Measurements from ENCODE around the gene ADM2. TPM values are rescaled to one million over a fixed set of nuclear protein-coding genes. Genes with fewer than 3 reads are reported as not detected.

The ADM2 gene
- total and polyA plus RNA-seq, 2 of the 13 experiments (the other 11 are each of a cell fraction or from before 2014, with no cell fraction given): 1.2 to 3.0 TPM

- Histone ChIP-seq H3K27ac (ENCODE audit: extremely low read length, insufficient read depth, low read length) (no peak overlapping the region), H4K20me1 (ENCODE audit: insufficient read depth, low read length) (no peaks in the 10 kb centered on the region), H3K4me2 (ENCODE audit: low read depth, low read length) (no peak overlapping the region), H3K9me3 (ENCODE audit: low read length) (no peaks in the 10 kb centered on the region), H3K4me1 (ENCODE audit: insufficient read depth, low read length) (no peaks in the 10 kb centered on the region), H2AFZ (ENCODE audit: low read length) (no peak overlapping the region), H3K27me3 (ENCODE audit: control insufficient read depth in 1 of 2, insufficient read depth in 2 of 2, low read length in 2 of 2) (no peaks in the 10 kb centered on the region), H3K36me3 (replicated peaks in 1 of 2; ENCODE audit: control insufficient read depth in 1 of 2, insufficient read depth in 2 of 2, low read length in 2 of 2) (peaks cover 30 to 59% of the 10 kb centered on the region in 2 experiments; a peak in 4 of 5 replicates), H3K4me3 (replicated peaks in 1 of 3; ENCODE audit: insufficient read depth in 1 of 3, low read depth in 2 of 3, low read length in 3 of 3) (no peak overlapping the region), H3K9ac (ENCODE audit: insufficient read depth, low read depth, low read length) (no peak overlapping the region), H3K79me2 (ENCODE audit: insufficient read depth, low read length) (no peaks in the 10 kb centered on the region)
- WGBS (ENCODE audit: low lambda C conversion rate): 96% methylated on average over 14 of the region's 22 CpGs
- CTCF ChIA-PET (ENCODE audit: low intra/inter-chr PET ratio, low total read pairs): no interaction called here
- no TSS peak for BruUV-seq (replicated peaks)
- in situ Hi-C loops (cut with HindIII; ENCODE audit: extremely low pct_ligation_motif_present, low pct_unique_long_range_greater_than_20kb): no loop called here
- no peak for TF ChIP-seq ZNF512 (CRISPR knock-in tag; IDR thresholded peaks at IDR 0.05)
- TF ChIP-seq MAZ (IDR thresholded peaks at IDR 0.05; ENCODE audit: borderline replicate concordance, low read depth, low read length): no peak
- no peak for TF ChIP-seq MAZ (CRISPR knock-in tag; IDR thresholded peaks at IDR 0.05; ENCODE audit: low read depth)
- no peak for TF ChIP-seq CBFB (CRISPR knock-in tag; IDR thresholded peaks at IDR 0.05)
- no peak for TF ChIP-seq NR0B2 (CRISPR knock-in tag; IDR thresholded peaks at IDR 0.05)
- no peak for TF ChIP-seq ZNF17 (CRISPR knock-in tag; IDR thresholded peaks at IDR 0.05)
- no peak for TF ChIP-seq ASH2L (IDR thresholded peaks at IDR 0.05; ENCODE audit: insufficient read length, low read depth, low read length)
- POLR2A ChIA-PET: no interaction called here
- FAIRE-seq (no peak), ATAC-seq (no peak), DNase-seq (ENCODE audit: low spot score) (no peak)
- intact Hi-C loops (cut with micrococcal nuclease; ENCODE audit: unreplicated experiment): no loop called here
Observed at GRCh38 chr22:50459016-50459415, 22.3 kb upstream of the ADM2 start.

Measured in HepG2 (cell line).